GM19025 (cell line): ENCODE data around the gene KCNIP1.

Source experiments
- ATAC-seq: cut with Tn5 transposase; IDR thresholded peaks from one replicate; pipeline ENCODE4 v1.9.1; 2021; ENCODE audit warnings: mild to moderate bottlenecking, low read depth, moderate library complexity; ENCODE audit not compliant: unreplicated experiment

KCNIP1 gene

DNA sequence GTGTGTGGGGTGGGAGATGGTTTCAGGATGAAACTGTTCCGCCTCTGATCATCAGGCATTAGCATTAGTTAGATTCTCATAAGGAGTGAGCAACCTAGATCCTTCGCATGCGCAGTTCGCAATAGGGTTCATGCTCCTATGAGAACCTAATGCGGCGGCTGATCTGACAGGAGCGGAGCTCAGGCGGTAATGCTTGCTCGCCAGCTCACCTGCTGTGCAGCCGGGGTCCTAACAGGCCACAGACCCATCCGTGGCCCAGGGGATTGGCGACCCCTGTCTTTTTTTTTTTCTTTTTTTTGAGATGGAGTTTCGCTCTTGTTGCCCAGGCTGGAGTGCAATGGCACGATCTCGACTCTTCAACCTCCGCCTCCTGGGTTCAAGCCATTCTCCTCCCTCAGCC lies 119.1 kb downstream of the KCNIP1 start:
- ATAC-seq, result no peak

DNA sequence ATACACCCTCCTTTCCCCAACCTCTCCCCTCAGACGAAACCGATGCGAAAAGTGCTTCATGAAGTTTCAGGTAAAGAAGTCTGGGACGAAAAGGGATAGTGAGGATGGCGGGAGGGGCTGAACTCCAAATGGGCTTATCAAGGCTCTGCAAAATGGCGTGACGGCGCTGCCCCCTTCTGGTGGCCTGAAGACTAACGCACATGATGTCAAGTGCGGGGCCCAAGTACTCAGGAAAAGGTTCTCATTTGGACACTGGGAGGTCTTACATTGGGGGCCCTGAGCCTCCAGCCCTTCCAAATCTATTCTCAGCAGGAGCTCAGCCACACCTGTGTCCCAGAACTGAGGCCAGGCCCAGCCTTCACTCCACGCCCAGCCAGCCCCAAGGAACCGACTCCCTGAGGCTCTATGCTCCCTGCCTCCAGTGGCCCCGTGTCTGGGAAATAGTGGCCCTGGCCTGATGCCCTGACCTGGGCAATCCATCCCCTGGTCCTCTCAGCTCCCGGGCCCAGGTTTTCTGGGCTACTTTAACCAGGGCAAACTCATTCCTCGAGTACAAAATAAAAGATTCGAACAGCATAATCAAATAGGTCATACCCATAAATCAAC lies 119.9 kb downstream of the KCNIP1 start:
- no peak for ATAC-seq

DNA sequence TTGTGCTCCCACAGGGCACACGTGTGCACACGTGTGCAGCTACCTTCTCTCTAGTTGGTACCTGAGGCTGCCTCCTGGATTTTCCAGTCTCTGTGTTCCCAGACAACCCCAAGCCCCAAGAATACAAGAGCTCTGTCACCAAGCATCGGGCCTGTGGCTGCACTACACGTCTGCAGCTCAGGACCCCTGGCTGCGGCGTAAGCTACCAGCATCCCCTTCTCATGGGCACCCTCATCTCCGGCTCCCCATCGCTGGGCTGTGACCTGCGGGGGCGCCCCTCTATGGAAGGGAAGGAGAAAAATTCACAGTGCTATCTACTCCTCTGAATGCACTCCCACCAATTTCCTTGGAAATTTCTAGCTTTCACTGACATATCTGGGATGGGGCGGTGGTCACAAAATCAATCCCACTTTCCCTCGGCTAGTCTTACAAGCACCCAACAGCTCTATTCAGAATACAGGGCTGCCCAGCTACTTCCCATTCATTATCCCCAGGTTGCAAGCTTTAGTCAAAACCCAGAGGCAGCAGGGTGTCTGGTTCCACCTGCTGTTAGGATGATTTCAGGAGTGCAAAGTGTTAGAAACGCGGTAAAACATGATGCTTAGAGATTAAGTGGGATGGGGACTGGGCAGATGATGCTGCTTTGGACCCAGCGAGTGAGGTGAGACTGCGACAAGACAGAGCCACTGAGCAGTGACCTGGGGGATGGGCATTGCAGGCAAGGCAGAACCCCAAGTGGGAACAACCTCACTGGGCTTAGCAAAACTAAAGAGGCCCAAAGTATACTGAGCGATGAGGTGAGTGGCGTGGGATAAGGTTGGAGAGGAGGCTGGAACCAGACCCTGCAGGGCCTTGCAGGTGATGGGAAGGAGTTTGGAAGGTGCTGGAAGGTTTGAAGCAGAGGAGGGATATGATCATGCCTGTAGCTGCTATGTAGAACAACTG lies 121.7 kb downstream of the KCNIP1 start:
- no peak for ATAC-seq

DNA sequence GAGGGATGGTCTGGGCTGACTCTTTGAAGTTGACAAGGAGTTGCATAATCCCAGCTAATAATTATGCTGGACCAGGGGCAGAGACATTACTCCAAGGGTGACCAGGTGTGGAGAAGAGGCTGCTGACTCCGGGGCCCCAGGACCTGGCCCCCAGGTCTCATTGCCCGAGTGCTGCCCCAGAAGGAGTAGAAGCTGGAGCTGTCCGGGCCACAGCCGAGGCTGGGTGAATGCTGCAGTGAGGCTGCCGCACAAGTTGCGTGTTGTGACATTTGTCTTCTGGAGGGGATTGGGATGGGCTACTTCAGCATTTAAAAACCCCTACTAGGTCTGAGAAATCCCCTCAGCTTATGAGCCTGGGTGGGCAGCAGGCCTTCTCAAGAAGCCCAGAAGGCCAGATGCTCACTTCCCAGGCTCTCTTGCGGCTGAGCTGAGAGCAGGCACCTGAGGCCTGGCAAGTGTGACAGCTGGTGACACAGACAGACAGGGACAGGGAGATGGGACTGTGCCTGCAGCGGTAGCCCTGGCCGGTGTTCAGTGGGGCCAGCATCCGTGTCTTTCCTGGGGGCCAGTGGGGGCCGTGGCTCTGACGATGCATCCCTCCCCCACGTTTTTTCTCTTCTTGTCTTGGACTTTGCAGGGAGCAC lies 122.8 kb downstream of the KCNIP1 start:
- no peak for ATAC-seq

DNA sequence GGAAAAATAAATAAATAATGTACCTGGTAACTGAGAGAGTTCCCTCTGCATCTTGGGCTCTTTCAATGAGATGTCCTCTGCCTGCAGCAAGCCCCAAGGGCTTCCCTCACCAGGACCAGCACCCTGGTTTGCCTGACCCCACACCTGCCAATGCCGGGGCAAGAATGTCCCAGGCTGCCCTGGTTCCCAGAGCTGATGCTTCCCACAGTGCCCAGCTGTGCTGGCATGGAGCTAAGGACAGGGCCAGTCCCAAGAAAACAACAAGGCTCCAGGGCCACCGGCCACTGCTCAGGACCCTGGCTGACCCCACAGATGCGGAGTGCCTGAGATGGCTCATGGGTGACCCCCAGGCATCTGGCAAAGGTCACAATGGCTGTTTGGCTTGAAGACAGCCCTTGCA lies 123.5 kb downstream of the KCNIP1 start:
- no peak for ATAC-seq

DNA sequence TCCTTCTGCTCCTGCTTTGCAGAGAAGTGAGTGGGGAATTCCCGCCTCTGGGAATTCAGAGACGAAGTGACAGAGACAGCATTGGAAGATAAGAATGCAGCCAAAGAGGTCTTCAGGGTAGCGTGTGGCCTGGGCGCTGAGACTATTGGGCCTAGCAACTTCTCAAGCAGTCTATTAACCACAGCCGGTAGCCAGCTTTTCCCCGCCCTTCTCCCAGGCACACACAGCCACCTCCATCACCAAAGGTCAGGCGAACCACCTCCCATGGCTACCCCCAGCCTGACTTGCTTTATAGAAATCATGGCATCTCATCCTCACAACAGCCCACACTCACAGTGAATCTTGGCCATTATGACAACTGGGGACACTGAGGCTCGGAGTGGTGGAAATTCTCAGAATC lies 124.2 kb downstream of the KCNIP1 start:
- no peak for ATAC-seq

DNA sequence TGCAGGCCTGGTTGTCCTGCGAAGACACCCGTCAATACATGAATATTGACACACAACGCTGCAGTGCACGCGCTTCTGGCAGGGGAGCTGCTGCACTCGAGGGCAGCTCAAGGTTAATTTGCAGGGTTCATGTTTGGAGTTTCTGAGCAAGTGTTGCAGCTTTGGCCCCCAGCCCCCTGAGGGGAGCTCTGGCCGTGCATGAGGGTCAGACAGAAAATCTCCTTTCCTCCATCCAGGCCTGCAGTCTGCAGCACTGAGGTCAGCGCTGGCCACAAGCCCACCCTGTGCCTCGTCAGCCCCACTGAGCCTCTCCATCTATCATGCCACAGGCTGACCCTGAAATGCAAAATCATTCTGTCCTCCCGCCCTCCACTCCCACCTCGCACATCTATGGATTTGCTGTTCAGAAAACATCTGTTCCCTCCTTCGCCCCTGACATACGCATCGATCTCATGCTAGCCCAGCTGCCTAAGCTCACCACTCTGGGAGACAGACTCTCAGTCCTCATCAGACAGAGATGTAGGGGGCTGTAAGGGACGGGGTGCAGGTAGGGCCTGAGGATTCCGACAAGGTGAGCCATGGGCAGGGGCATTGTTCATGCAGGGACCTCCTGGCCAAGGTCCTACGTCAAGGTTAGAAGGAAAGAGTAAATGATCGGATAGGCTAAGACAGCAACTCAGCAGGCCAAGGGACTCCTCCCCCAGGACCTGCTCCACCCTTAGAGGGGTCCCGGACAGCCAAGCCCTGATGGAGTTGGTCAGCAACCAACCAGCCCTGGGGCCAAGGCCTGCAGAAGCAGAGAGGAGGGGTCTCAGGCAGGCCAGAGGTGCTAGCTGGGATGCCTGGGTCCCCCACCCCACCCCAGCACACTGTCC lies 125.1 kb downstream of the KCNIP1 start:
- ATAC-seq, result no peak

DNA sequence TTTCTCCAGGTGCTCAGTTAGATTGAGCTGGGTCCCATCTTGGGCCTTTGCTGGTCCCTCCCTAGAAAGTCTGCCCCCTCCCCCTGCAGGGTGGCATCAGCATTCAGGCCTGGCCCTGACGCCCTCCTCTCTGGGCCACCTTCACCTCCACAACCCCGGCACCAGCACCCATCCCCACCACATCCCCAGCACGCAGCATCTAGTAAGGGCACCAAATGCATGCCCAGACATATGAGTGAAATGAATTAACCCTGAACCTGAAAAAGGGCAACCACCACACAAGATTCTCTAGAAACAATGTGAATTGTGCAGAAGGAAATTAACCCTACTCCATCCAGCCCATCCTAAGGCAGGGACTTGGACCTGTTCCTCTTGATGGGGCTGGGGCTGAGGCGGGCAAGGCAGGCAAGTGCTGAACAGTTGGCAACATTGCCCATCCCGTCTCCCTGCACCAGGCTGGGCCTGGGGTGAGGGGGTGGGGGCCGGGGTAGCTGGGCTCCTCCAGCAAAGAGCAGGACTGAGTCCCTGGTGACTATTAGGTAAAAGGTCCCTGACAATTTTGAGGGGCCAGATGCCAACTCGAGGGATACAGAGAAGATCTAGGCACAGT lies 125.9 kb downstream of the KCNIP1 start:
- ATAC-seq, result no peak

DNA sequence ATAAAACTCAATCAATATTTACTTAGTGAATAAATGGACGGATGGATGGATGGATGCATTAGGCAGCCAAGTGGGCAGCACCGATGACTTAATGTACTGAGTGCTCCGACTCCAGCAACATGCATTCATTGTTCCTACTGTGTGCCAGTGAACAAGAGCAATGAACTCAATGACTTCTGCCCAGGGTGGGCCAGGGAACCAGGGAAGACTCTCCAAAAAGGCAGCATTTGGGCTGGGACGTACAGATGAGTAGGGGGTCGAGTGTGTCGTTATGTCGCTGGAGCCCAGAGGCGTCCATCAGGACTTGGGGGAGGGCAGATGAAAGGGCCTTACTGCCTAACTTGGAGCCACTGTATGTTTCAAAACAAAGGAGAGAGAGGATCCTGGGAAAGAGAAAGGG lies 126.4 kb downstream of the KCNIP1 start:
- no peak for ATAC-seq

DNA sequence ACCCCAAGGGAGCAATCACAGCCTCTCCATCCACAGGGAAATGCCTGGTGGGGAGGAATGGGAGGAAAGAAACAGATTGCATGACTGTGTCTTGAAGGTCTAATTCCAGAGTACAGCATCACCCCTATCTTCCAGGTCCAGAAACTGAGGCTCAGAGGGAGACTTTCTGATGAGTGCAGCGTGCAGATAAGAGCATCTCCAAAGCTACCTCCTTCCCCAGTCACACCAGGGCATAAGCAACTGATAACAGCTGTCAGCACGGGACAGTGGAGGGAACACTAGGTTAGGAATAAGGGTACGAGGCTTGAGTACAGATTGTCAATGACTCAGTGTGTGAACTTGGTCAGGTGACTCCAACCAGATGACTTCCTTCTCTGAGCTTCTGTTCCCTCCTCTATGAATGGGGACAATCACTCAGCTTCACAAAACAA lies 126.9 kb downstream of the KCNIP1 start:
- no peak for ATAC-seq

DNA sequence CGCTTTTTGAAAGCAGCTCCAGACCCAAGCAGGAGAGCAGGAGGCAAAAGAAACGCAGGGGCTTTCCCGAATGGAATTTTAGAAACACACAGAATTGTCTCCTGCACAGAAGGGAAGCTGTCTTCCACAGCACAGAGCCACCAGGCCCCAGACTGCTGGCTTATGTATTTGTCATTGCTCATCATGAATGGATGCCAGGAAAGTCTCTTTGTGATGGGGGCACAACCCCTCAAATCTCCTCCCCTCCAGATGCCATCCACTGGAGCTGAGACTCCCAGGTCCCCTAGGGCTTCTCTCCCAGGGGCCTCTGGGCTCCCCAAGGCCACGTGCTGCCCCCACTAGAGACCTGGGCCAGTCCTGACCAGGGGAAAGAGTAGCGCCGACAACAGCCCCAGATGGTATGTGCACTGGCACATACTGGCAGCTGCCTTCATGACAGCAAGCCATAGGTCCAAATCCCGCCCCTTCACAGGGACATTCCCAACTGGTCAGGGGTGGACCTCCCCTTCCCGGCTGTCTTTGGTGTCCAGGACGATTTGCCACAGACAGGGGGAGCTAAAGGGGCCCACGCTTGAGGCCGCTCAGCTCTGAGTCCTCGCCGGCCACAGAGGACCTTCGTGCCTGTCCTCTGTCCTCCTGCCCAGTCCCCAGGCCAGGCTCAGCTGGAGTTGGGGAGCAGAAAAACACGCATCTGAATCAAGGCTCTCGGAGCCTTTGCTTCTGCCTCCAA lies 127.8 kb downstream of the KCNIP1 start:
- no peak for ATAC-seq

DNA sequence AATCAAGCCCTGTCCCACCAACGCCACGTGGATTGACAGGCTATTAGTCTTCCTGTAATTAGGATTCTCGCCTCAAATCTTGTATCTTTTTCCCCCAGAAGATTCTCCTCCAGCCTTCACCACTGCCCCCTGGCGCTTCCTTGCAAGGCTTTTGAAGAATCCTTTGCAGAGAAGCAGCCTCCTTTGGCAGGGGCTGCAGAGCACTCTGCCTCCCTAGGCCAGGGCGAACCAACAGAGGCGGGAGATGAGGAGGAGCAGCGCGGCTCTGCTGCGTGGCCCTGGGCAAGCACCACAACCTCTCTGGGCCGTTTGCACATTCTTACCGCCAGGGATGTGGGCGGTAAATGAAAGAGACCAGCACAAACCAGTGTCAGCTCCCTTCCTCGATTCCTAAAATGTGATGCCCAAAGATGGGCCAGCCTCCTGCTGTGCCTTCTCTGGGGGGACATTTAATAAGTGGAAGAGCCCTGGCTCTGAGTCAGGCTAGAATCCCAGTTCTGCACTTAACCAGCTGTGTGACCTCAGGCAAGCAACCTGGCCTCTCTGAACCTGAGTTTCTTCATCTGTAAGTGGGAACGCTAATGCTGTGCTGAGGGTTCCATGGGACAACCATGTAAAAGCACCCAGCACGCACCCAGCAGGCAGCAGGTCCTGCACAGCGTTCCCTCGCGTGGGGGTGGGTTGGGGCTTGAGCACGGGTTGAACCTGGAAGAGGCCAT lies 128.6 kb downstream of the KCNIP1 start:
- ATAC-seq, result no peak

DNA sequence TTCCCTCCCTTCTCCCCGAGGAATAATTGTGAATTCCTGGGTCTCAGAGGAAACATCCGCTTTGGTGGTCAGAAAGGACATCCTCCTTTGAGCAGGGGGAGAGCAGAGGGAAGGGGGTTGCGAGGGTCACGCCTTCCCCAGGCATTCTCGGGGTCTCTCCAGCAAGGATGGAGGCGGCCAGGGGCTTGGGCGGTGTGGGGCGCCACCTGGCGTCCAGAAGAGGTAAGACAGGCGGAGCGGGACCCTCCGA lies 129.1 kb downstream of the KCNIP1 start:
- ATAC-seq, result no peak

DNA sequence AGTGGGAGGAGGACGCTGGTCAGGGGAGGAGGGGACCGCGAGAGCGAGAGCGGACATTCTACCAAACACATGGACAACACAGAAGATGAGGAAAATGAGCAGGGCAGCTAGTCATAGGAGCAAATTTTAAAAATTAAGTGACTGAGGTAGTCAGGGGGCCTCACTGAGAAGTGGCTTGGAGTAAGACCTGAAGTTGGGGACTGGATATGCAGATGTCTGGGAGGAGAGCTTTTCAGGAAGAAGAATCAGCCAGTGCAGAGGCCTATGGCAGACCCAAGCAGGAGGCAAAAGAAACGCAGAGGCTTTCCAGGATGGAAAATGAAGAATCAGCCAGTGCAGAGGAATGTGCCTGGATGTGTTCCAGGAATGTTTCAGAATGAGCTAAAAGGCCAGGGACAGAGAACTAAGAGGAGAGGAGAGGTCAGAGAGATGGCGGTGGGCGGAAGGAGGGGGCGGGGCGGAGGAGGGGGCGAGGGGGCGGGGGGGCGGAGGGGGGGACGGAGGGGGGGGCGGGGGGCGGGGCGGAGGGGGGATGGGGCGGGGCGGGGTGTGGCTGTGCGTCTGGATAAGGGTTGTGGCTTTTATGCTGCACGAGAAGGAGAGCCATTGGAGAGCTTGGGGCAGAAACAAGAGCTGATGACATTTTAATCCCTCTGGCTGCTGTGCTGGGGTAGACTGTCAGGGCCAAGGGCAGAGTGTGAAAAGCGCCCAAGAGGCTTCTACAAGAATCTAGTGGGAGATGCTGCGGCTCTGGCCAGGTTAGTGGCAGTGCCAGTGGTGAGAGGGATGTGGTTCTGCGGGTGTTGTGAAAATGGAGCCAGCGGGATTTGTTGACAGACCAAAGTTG lies 129.6 kb downstream of the KCNIP1 start:
- no peak for ATAC-seq

DNA sequence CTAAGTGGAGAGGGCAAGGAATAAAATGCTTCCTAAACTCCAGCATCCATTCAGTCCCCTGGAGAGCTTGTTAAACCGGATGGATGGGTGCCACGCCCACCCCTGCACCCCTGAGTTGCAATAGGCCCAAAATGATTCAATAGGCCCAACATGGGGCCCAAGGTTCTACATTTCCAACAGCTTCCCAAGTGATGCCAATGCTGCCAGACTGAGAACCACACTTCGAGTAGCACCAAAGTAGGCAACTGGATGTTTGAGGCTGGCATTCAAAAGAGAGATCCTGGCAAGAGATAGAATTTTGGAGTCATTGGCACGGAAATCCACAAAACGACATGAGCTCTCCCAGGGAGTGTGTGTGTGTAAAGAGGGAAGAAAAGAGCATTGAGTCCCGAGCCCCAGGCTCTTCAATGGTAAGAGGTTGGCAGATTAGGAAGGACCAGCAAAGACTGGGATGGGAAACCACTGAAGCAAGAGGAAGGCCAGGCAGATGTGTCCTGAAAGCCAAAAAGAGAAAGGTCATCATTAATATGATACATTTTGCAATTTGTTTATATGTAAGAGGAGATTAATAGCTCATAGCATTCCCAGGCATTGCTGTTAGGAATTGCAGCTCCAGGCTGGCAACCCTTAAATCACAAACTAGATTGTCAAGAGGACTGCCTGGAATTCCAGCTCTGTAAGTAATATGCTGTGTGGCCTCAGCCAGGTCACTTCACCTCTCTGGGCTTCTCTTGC lies 130.6 kb downstream of the KCNIP1 start:
- no peak for ATAC-seq

DNA sequence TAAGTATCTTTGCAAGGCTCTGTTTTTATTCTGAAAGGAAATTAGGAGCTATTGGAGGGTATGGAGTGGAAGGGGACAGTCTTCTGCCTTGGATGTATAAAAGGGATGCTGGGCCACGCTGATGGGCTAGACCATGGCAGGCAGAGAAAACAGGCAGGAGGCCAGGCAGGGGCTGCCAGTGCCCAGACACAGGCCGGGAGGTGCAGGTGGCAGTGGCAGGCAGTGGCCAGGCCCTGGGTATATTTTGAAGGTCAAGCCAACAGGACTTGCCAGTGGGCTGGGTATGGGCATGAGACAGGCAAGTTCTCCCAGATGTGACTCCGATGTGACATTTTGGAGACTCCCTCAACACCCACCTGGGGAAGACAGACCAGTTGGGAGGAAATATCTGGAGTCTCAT lies 131.9 kb downstream of the KCNIP1 start:
- no peak for ATAC-seq

DNA sequence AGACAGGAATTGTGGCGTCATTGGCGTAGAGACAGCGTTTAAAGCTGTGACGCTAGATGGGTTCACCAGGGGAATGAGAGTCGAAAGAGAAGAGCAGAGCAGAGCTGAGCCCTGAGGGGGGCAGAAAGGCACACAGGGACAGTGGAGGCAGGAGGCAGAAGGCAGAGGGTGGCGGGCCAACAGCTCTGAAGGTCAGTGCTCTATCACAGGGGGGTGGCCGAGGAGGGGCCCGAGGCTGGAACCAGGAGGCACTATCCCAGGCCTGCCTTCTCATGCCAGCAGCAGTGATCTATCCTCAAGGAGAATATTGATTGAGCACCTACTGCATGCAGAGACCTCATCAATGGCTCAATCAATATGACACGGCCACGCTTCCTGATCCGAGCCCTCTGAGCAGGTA lies 132.4 kb downstream of the KCNIP1 start:
- ATAC-seq, result no peak
